Measurements from ENCODE around the gene KIAA0232. TPM values are rescaled to one million over a fixed set of nuclear protein-coding genes. Genes with fewer than 3 reads are reported as not detected.

KIAA0232 gene
- total RNA-seq, 2 donors from 2014 or later, result 16.1 to 16.7 TPM

- Mint-ChIP-seq H3K27me3 (peaks cover 13% of the 10 kb centered on the region), H3K36me3 (ENCODE audit: low read depth) (no peaks in the 10 kb centered on the region), H3K27ac (no peak overlapping the region), H3K4me1 (peaks cover 22% of the 10 kb centered on the region), H3K4me3 (no peak overlapping the region)
- no peak for DNase-seq
- H3K9me3 ChIP-seq (ENCODE audit: control insufficient read depth, low read length, poor library complexity, severe bottlenecking), result no peaks in the 10 kb centered on the region
- ATAC-seq, result no peak
Observed at GRCh38 chr4:6772223-6772928, 10.2 kb upstream of the KIAA0232 start.

GRCh38 chr4:6773106-6773505 is 9.4 kb upstream of the KIAA0232 start:
- Mint-ChIP-seq H3K36me3 (ENCODE audit: low read depth) (no peaks in the 10 kb centered on the region), H3K4me3 (no peak overlapping the region), H3K4me1 (peaks cover 26% of the 10 kb centered on the region), H3K27me3 (peaks cover 17% of the 10 kb centered on the region), H3K27ac (no peak overlapping the region)
- no peak for DNase-seq
- ATAC-seq, result no peak
- H3K9me3 ChIP-seq (ENCODE audit: control insufficient read depth, low read length, poor library complexity, severe bottlenecking), result no peaks in the 10 kb centered on the region

- Mint-ChIP-seq H3K27ac (no peak overlapping the region), H3K27me3 (peaks cover 17% of the 10 kb centered on the region), H3K36me3 (ENCODE audit: low read depth) (no peaks in the 10 kb centered on the region), H3K4me1 (peaks cover 19% of the 10 kb centered on the region), H3K4me3 (no peak overlapping the region)
- no peak for ATAC-seq
- DNase-seq, result no peak
- H3K9me3 ChIP-seq (ENCODE audit: control insufficient read depth, low read length, poor library complexity, severe bottlenecking), result no peaks in the 10 kb centered on the region
Observed at GRCh38 chr4:6773616-6774540, 8.6 kb upstream of the KIAA0232 start.

GRCh38 chr4:6775746-6776145 is 6.8 kb upstream of the KIAA0232 start:
- H3K9me3 ChIP-seq (ENCODE audit: control insufficient read depth, low read length, poor library complexity, severe bottlenecking), result no peaks in the 10 kb centered on the region
- Mint-ChIP-seq H3K36me3 (ENCODE audit: low read depth) (no peaks in the 10 kb centered on the region), H3K27ac (no peak overlapping the region), H3K4me3 (no peak overlapping the region), H3K4me1 (peaks cover 22% of the 10 kb centered on the region), H3K27me3 (peaks cover 17% of the 10 kb centered on the region)
- DNase-seq (no peak), ATAC-seq (no peak)

- no peaks in the 10 kb centered on the region for H3K9me3 ChIP-seq (ENCODE audit: control insufficient read depth, low read length, poor library complexity, severe bottlenecking)
- Mint-ChIP-seq H3K4me3 (peak overlapping the region; percentile 78), H3K27me3 (peaks cover 17% of the 10 kb centered on the region), H3K36me3 (ENCODE audit: low read depth) (no peaks in the 10 kb centered on the region), H3K4me1 (peaks cover 28% of the 10 kb centered on the region), H3K27ac (peak overlapping the region; percentile 49)
- ATAC-seq (no peak), DNase-seq (no peak)
Observed at GRCh38 chr4:6776920-6777635, 5.4 kb upstream of the KIAA0232 start.

GRCh38 chr4:6777636-6778281 is 4.8 kb upstream of the KIAA0232 start:
- Mint-ChIP-seq H3K4me1 (peaks cover 28% of the 10 kb centered on the region), H3K36me3 (ENCODE audit: low read depth) (no peaks in the 10 kb centered on the region), H3K27me3 (peaks cover 17% of the 10 kb centered on the region), H3K27ac (peak overlapping the region; percentile 49), H3K4me3 (peak overlapping the region; percentile 78)
- no peaks in the 10 kb centered on the region for H3K9me3 ChIP-seq (ENCODE audit: control insufficient read depth, low read length, poor library complexity, severe bottlenecking)
- DNase-seq, result no peak
- ATAC-seq, result no peak

- H3K36me3 Mint-ChIP-seq (ENCODE audit: low read depth), result no peaks in the 10 kb centered on the region
- no peaks in the 10 kb centered on the region for H3K9me3 ChIP-seq (ENCODE audit: control insufficient read depth, low read length, poor library complexity, severe bottlenecking)
- DNase-seq (no peak), ATAC-seq (no peak)
- peak overlapping the region; percentile 45 for H3K27ac Mint-ChIP-seq
- no peak overlapping the region for H3K4me3 Mint-ChIP-seq
- H3K27me3 Mint-ChIP-seq, result peaks cover 13% of the 10 kb centered on the region
- H3K4me1 Mint-ChIP-seq, result peaks cover 28% of the 10 kb centered on the region
Observed at GRCh38 chr4:6778435-6778834, 4.1 kb upstream of the KIAA0232 start.

- Mint-ChIP-seq H3K27ac (peak overlapping the region; percentile 45), H3K27me3 (peaks cover 9% of the 10 kb centered on the region), H3K4me3 (no peak overlapping the region), H3K4me1 (peaks cover 31% of the 10 kb centered on the region), H3K36me3 (ENCODE audit: low read depth) (no peaks in the 10 kb centered on the region)
- no peaks in the 10 kb centered on the region for H3K9me3 ChIP-seq (ENCODE audit: control insufficient read depth, low read length, poor library complexity, severe bottlenecking)
- ATAC-seq (no peak), DNase-seq (no peak)
Observed at GRCh38 chr4:6779667-6780565, 2.6 kb upstream of the KIAA0232 start.

GRCh38 chr4:6781113-6781512 is 1.4 kb upstream of the KIAA0232 start:
- Mint-ChIP-seq H3K36me3 (ENCODE audit: low read depth) (no peaks in the 10 kb centered on the region), H3K4me1 (peaks cover 37% of the 10 kb centered on the region), H3K27ac (peak overlapping the region; percentile 37), H3K27me3 (peaks cover 4% of the 10 kb centered on the region), H3K4me3 (peak overlapping the region; percentile 85)
- ATAC-seq, result no peak
- DNase-seq, result no peak
- no peaks in the 10 kb centered on the region for H3K9me3 ChIP-seq (ENCODE audit: control insufficient read depth, low read length, poor library complexity, severe bottlenecking)

- peak overlapping the region; percentile 37 for H3K27ac Mint-ChIP-seq
- no peak for ATAC-seq
Observed at GRCh38 chr4:6781561-6781960, 966 bp upstream of the KIAA0232 start.

GRCh38 chr4:6782846-6783110 is 251 bp downstream of the KIAA0232 start:
- Mint-ChIP-seq H3K4me1 (peaks cover 33% of the 10 kb centered on the region), H3K27me3 (peaks cover 2% of the 10 kb centered on the region), H3K36me3 (ENCODE audit: low read depth) (peaks cover 5% of the 10 kb centered on the region), H3K4me3 (no peak overlapping the region), H3K27ac (peak overlapping the region; percentile 45)
- no peak for DNase-seq
- no peaks in the 10 kb centered on the region for H3K9me3 ChIP-seq (ENCODE audit: control insufficient read depth, low read length, poor library complexity, severe bottlenecking)
- ATAC-seq, result no peak

More at GRCh38 chr4:6781561-6781960, 966 bp upstream of the KIAA0232 start:
- Mint-ChIP-seq H3K4me1 (peaks cover 37% of the 10 kb centered on the region), H3K27me3 (peaks cover 4% of the 10 kb centered on the region), H3K36me3 (ENCODE audit: low read depth) (no peaks in the 10 kb centered on the region), H3K4me3 (peak overlapping the region; percentile 85)
- no peak for DNase-seq
- no peaks in the 10 kb centered on the region for H3K9me3 ChIP-seq (ENCODE audit: control insufficient read depth, low read length, poor library complexity, severe bottlenecking)
